HG03520 (cell line): Measurements from ENCODE around the gene IFT122.
"Not testable (repeated sequence)": the region's sequence is repeated elsewhere in the genome, so short reads cannot be mapped to it uniquely, and the experiment has no call there.

ENCODE experiments used
- ATAC-seq: cut with Tn5 transposase; IDR thresholded peaks from one replicate; pipeline ENCODE4 v1.9.1; 2021; ENCODE audit warnings: mild to moderate bottlenecking, moderate library complexity; ENCODE audit not compliant: unreplicated experiment

The IFT122 gene

GRCh38 chr3:129534428-129535027 lies 94.5 kb downstream of the IFT122 start:
- no peak for ATAC-seq

- no peak for ATAC-seq
Measured at GRCh38 chr3:129535075-129535474, 95.1 kb downstream of the IFT122 start.

- no peak for ATAC-seq
Measured at GRCh38 chr3:129536374-129536667, 96.3 kb downstream of the IFT122 start.

GRCh38 chr3:129536804-129537203 lies 96.8 kb downstream of the IFT122 start:
- no peak for ATAC-seq

GRCh38 chr3:129539206-129539605 lies 99.2 kb downstream of the IFT122 start:
- ATAC-seq = no peak

- ATAC-seq = no peak
Measured at GRCh38 chr3:129540776-129541516, 100.9 kb downstream of the IFT122 start.

GRCh38 chr3:129542747-129543146 lies 102.7 kb downstream of the IFT122 start:
- no peak for ATAC-seq

GRCh38 chr3:129543156-129543790 lies 103.2 kb downstream of the IFT122 start, which contains the start of gene H1-8:
H1-8 (plus strand) TSS chr3:129543175; CDS start chr3:129543219, 44 bp downstream.
- ATAC-seq = no peak

- no peak for ATAC-seq
Measured at GRCh38 chr3:129543999-129544398, 104.0 kb downstream of the IFT122 start.

GRCh38 chr3:129545951-129546350 lies 105.9 kb downstream of the IFT122 start:
- ATAC-seq = not testable (repeated sequence)

GRCh38 chr3:129547241-129547640 lies 107.2 kb downstream of the IFT122 start:
- ATAC-seq = no peak

- ATAC-seq = no peak
Measured at GRCh38 chr3:129548104-129548965, 108.3 kb downstream of the IFT122 start.

GRCh38 chr3:129549006-129549800 lies 109.2 kb downstream of the IFT122 start:
- no peak for ATAC-seq

GRCh38 chr3:129549805-129550204 lies 109.8 kb downstream of the IFT122 start:
- ATAC-seq = no peak

GRCh38 chr3:129552287-129553050 lies 112.4 kb downstream of the IFT122 start:
- ATAC-seq = no peak

- no peak for ATAC-seq
Measured at GRCh38 chr3:129553171-129553570, 113.1 kb downstream of the IFT122 start.

GRCh38 chr3:129553719-129554118 lies 113.7 kb downstream of the IFT122 start:
- no peak for ATAC-seq

GRCh38 chr3:129554356-129555152 lies 114.5 kb downstream of the IFT122 start:
- ATAC-seq = no peak

GRCh38 chr3:129555153-129555550 lies 115.1 kb downstream of the IFT122 start:
- no peak for ATAC-seq
